Skeletal muscle tissue (tissue), 4 donors: ENCODE results near the gene HOXC5. TPM values are rescaled to one million over a fixed set of nuclear protein-coding genes. Genes with fewer than 3 reads are reported as not detected.

Experiments used
- H3K27ac ChIP-seq: one replicate; pipeline ENCODE4 v1.7.0; 2013; ENCODE audit warnings: mild to moderate bottlenecking, low read depth, low read length, inconsistent platforms
- H3K27me3 ChIP-seq, 3 donors: one replicate each; pipeline ENCODE4 v1.7.0; 2013; ENCODE audit warnings: low read length in 3 of 3; ENCODE audit not compliant: control insufficient read depth in 3 of 3, insufficient read depth in 3 of 3
- H3K36me3 ChIP-seq, 3 donors: one replicate each; pipeline ENCODE4 v1.7.0; 2013; ENCODE audit warnings: low read length in 3 of 3; ENCODE audit not compliant: control insufficient read depth in 3 of 3, insufficient read depth in 3 of 3
- H3K4me1 ChIP-seq, 3 donors: one replicate each; pipeline ENCODE4 v1.7.0; 2013; ENCODE audit warnings: low read length in 3 of 3, mild to moderate bottlenecking in 3 of 3; ENCODE audit not compliant: control insufficient read depth in 3 of 3, insufficient read depth in 3 of 3
- H3K4me3 ChIP-seq, 3 donors: one replicate each; pipeline ENCODE4 v1.7.0; 2013; ENCODE audit warnings: low read length in 3 of 3
- H3K9ac ChIP-seq, 3 donors: one replicate each; pipeline ENCODE4 v1.7.0; 2013; ENCODE audit warnings: low read length in 3 of 3, mild to moderate bottlenecking in 3 of 3, moderate library complexity in 2 of 3, low read depth in 1 of 3
- H3K9me3 ChIP-seq, 3 donors: one replicate each; pipeline ENCODE4 v1.7.0; 2013; ENCODE audit warnings: low read length in 3 of 3; ENCODE audit not compliant: control insufficient read depth in 3 of 3
- total RNA-seq: library from RNA; depleted of rRNA; stranded (reverse); fragments of >200 nt; gene quantifications from one replicate; pipeline ENCODE4 v1.2.3, GENCODE V29; 2014
- donor health status: Osteomylitis.

HOXC5 gene
- total RNA-seq, 1 donor from 2014 or later, result 0.52 TPM

- H3K27me3 ChIP-seq, result peaks cover 0 to 3% (median 3%) of the 10 kb centered on the region in 3 donors
Observed at GRCh38 chr12:54045868-54046521, 13.1 kb downstream of the HOXC5 start.

GRCh38 chr12:54046809-54047159 lies 13.9 kb downstream of the HOXC5 start:
- H3K9ac ChIP-seq, result no peak overlapping the region
- H3K4me3 ChIP-seq, result no peak overlapping the region
- no peaks in the 10 kb centered on the region for H3K9me3 ChIP-seq
- peaks cover 0 to 3% (median 3%) of the 10 kb centered on the region in 3 donors for H3K27me3 ChIP-seq
- no peaks in the 10 kb centered on the region for H3K36me3 ChIP-seq
- no peak overlapping the region for H3K27ac ChIP-seq
- peaks cover 15 to 25% (median 17%) of the 10 kb centered on the region in 3 donors for H3K4me1 ChIP-seq

More at GRCh38 chr12:54045868-54046521, 13.1 kb downstream of the HOXC5 start:
- no peak overlapping the region for H3K9ac ChIP-seq
- no peaks in the 10 kb centered on the region for H3K36me3 ChIP-seq
- H3K27ac ChIP-seq, result no peak overlapping the region
- H3K4me1 ChIP-seq, result peaks cover 15 to 22% (median 17%) of the 10 kb centered on the region in 3 donors
- H3K4me3 ChIP-seq, result no peak overlapping the region
- H3K9me3 ChIP-seq, result no peaks in the 10 kb centered on the region

- H3K27me3 ChIP-seq, result peaks cover 0 to 3% (median 3%) of the 10 kb centered on the region in 3 donors
- H3K4me1 ChIP-seq, result peaks cover 15 to 25% (median 17%) of the 10 kb centered on the region in 3 donors
- H3K4me3 ChIP-seq, result no peak overlapping the region
Observed at GRCh38 chr12:54047160-54047963, 14.5 kb downstream of the HOXC5 start.

GRCh38 chr12:54047964-54048303 lies 15.1 kb downstream of the HOXC5 start:
- Histone ChIP-seq H3K9me3 (no peaks in the 10 kb centered on the region), H3K27me3 (peaks cover 0 to 3% (median 3%) of the 10 kb centered on the region in 3 donors), H3K4me3 (no peak overlapping the region), H3K27ac (no peak overlapping the region), H3K9ac (no peak overlapping the region), H3K4me1 (peaks cover 15 to 26% (median 19%) of the 10 kb centered on the region in 3 donors), H3K36me3 (no peaks in the 10 kb centered on the region)

More at GRCh38 chr12:54047160-54047963, 14.5 kb downstream of the HOXC5 start:
- H3K9me3 ChIP-seq, result no peaks in the 10 kb centered on the region
- no peak overlapping the region for H3K9ac ChIP-seq
- H3K36me3 ChIP-seq, result no peaks in the 10 kb centered on the region
- no peak overlapping the region for H3K27ac ChIP-seq

- H3K9me3 ChIP-seq, result no peaks in the 10 kb centered on the region
- no peak overlapping the region for H3K4me3 ChIP-seq
- H3K27me3 ChIP-seq, result peaks cover 0 to 3% (median 3%) of the 10 kb centered on the region in 3 donors
- H3K36me3 ChIP-seq, result no peaks in the 10 kb centered on the region
- no peak overlapping the region for H3K27ac ChIP-seq
- no peak overlapping the region for H3K9ac ChIP-seq
- peaks cover 12 to 25% (median 16%) of the 10 kb centered on the region in 3 donors for H3K4me1 ChIP-seq
Observed at GRCh38 chr12:54048406-54049093, 15.7 kb downstream of the HOXC5 start.

GRCh38 chr12:54049108-54049507 lies 16.3 kb downstream of the HOXC5 start:
- H3K4me3 ChIP-seq, result no peak overlapping the region
- H3K27ac ChIP-seq, result no peak overlapping the region
- no peak overlapping the region for H3K9ac ChIP-seq
- H3K9me3 ChIP-seq, result no peaks in the 10 kb centered on the region
- H3K27me3 ChIP-seq, result peaks cover 0 to 3% (median 3%) of the 10 kb centered on the region in 3 donors
- peaks cover 7 to 19% (median 12%) of the 10 kb centered on the region in 3 donors for H3K4me1 ChIP-seq
- H3K36me3 ChIP-seq, result no peaks in the 10 kb centered on the region

GRCh38 chr12:54050482-54050810 lies 17.6 kb downstream of the HOXC5 start:
- no peak overlapping the region for H3K4me3 ChIP-seq
- H3K9me3 ChIP-seq, result no peaks in the 10 kb centered on the region
- H3K27me3 ChIP-seq, result peaks cover 0 to 3% (median 3%) of the 10 kb centered on the region in 3 donors
- H3K9ac ChIP-seq, result no peak overlapping the region
- peaks cover 5 to 16% (median 12%) of the 10 kb centered on the region in 3 donors for H3K4me1 ChIP-seq
- no peak overlapping the region for H3K27ac ChIP-seq
- H3K36me3 ChIP-seq, result no peaks in the 10 kb centered on the region

GRCh38 chr12:54051026-54051842 lies 18.4 kb downstream of the HOXC5 start:
- Histone ChIP-seq H3K36me3 (no peaks in the 10 kb centered on the region), H3K9ac (no peak overlapping the region), H3K4me1 (peaks cover 5 to 16% (median 12%) of the 10 kb centered on the region in 3 donors), H3K9me3 (no peaks in the 10 kb centered on the region), H3K4me3 (no peak overlapping the region), H3K27me3 (peaks cover 0 to 3% (median 0%) of the 10 kb centered on the region in 3 donors), H3K27ac (no peak overlapping the region)

GRCh38 chr12:54051874-54052437 lies 19.1 kb downstream of the HOXC5 start:
- no peak overlapping the region for H3K27ac ChIP-seq
- no peak overlapping the region for H3K9ac ChIP-seq
- H3K36me3 ChIP-seq, result no peaks in the 10 kb centered on the region
- no peaks in the 10 kb centered on the region for H3K9me3 ChIP-seq
- H3K4me1 ChIP-seq, result peaks cover 5 to 16% (median 9%) of the 10 kb centered on the region in 3 donors
- peaks cover 0 to under 1% (median 0%) of the 10 kb centered on the region in 3 donors for H3K27me3 ChIP-seq
- H3K4me3 ChIP-seq, result no peak overlapping the region
